ENCODE measurements around the gene MYMX.

MYMX gene

GRCh38 chr6:44246663-44247337 lies 30.1 kb downstream of the MYMX start, which contains the start of gene HSP90AB1:
Gene HSP90AB1 (plus strand): TSS chr6:44247101. CDS start chr6:44248630, 1,529 bp downstream.
- H2AFZ ChIP-seq (ENCODE audit: low read depth, low read length) = peak within 1 kb of the TSS; percentile 95
- TF ChIP-seq EZH2 (IDR thresholded peaks at IDR 0.05; ENCODE audit: borderline replicate concordance, low read depth, low read length, severe bottlenecking) (no peak), CTCF (IDR thresholded peaks at IDR 0.05; ENCODE audit: borderline replicate concordance, extremely low read depth, low read length, poor library complexity, severe bottlenecking) (no peak)
- peak; percentile 95 for DNase-seq
- H3K9me3 ChIP-seq (ENCODE audit: insufficient read depth, low read length, severe bottlenecking) = no peaks in the 10 kb centered on the region
- no peaks in the 10 kb centered on the region for H3K27me3 ChIP-seq (ENCODE audit: insufficient read depth, low read length, poor library complexity)
- peak within 1 kb of the TSS; percentile 84 to 94 for H3K4me3 ChIP-seq (ENCODE audit: low read depth in 1 of 2, low read length in 2 of 2)
- peaks cover 48% of the 10 kb centered on the region for H4K20me1 ChIP-seq (ENCODE audit: insufficient read depth, low read length)
- peak; percentile 83 for ATAC-seq (ENCODE audit: insufficient read depth, low read depth)
- peak within 1 kb of the TSS; percentile 92 for H3K4me2 ChIP-seq (ENCODE audit: insufficient read depth, low read length)
- H3K4me1 ChIP-seq (ENCODE audit: insufficient read depth, low read length) = peaks cover 53% of the 10 kb centered on the region
- H3K27ac ChIP-seq (ENCODE audit: low read length) = peak within 1 kb of the TSS; percentile 92
- peaks cover 44% of the 10 kb centered on the region for H3K36me3 ChIP-seq (ENCODE audit: insufficient read depth, low read length)
- H3K79me2 ChIP-seq (ENCODE audit: insufficient read depth, low read length) = peaks cover 48% of the 10 kb centered on the region
- H3K9ac ChIP-seq (ENCODE audit: low read depth, low read length) = peak within 1 kb of the TSS; percentile 93

- peak; percentile 77 for DNase-seq
- Histone ChIP-seq H3K4me1 (ENCODE audit: insufficient read depth, low read length) (peaks cover 55% of the 10 kb centered on the region), H3K4me3 (ENCODE audit: low read depth in 1 of 2, low read length in 2 of 2) (peak overlapping the region; percentile 84 to 94), H3K4me2 (ENCODE audit: insufficient read depth, low read length) (peak overlapping the region; percentile 92), H3K27ac (ENCODE audit: low read length) (peak overlapping the region; percentile 92), H3K9ac (ENCODE audit: low read depth, low read length) (peak overlapping the region; percentile 93), H3K27me3 (ENCODE audit: insufficient read depth, low read length, poor library complexity) (no peaks in the 10 kb centered on the region), H3K9me3 (ENCODE audit: insufficient read depth, low read length, severe bottlenecking) (no peaks in the 10 kb centered on the region), H3K79me2 (ENCODE audit: insufficient read depth, low read length) (peaks cover 49% of the 10 kb centered on the region), H4K20me1 (ENCODE audit: insufficient read depth, low read length) (peaks cover 53% of the 10 kb centered on the region), H2AFZ (ENCODE audit: low read depth, low read length) (peak overlapping the region; percentile 95; the same call in 1 of the 2 replicates), H3K36me3 (ENCODE audit: insufficient read depth, low read length) (peaks cover 51% of the 10 kb centered on the region)
- peak; percentile 64 for ATAC-seq (ENCODE audit: insufficient read depth, low read depth)
- TF ChIP-seq EZH2 (IDR thresholded peaks at IDR 0.05; ENCODE audit: borderline replicate concordance, low read depth, low read length, severe bottlenecking) = no peak
- TF ChIP-seq CTCF (IDR thresholded peaks at IDR 0.05; ENCODE audit: borderline replicate concordance, extremely low read depth, low read length, poor library complexity, severe bottlenecking) = no peak
Measured at GRCh38 chr6:44247338-44248302, 30.9 kb downstream of the MYMX start.

- peaks cover 61% of the 10 kb centered on the region for H3K36me3 ChIP-seq (ENCODE audit: insufficient read depth, low read length)
- H3K9ac ChIP-seq (ENCODE audit: low read depth, low read length) = peak overlapping the region; percentile 93
- no peak for TF ChIP-seq EZH2 (IDR thresholded peaks at IDR 0.05; ENCODE audit: borderline replicate concordance, low read depth, low read length, severe bottlenecking)
- peak overlapping the region; percentile 92; the same call in 1 of the 2 replicates for H3K27ac ChIP-seq (ENCODE audit: low read length)
- H3K79me2 ChIP-seq (ENCODE audit: insufficient read depth, low read length) = peaks cover 51% of the 10 kb centered on the region
- peak overlapping the region; percentile 92 for H3K4me2 ChIP-seq (ENCODE audit: insufficient read depth, low read length)
- ATAC-seq (ENCODE audit: insufficient read depth, low read depth) = no peak
- H2AFZ ChIP-seq (ENCODE audit: low read depth, low read length) = no peak overlapping the region
- no peak for DNase-seq
- peaks cover 63% of the 10 kb centered on the region for H4K20me1 ChIP-seq (ENCODE audit: insufficient read depth, low read length)
- peak overlapping the region; percentile 84 to 94; a peak in 3 of 4 replicates for H3K4me3 ChIP-seq (ENCODE audit: low read depth in 1 of 2, low read length in 2 of 2)
- no peaks in the 10 kb centered on the region for H3K9me3 ChIP-seq (ENCODE audit: insufficient read depth, low read length, severe bottlenecking)
- H3K27me3 ChIP-seq (ENCODE audit: insufficient read depth, low read length, poor library complexity) = no peaks in the 10 kb centered on the region
- H3K4me1 ChIP-seq (ENCODE audit: insufficient read depth, low read length) = peaks cover 55% of the 10 kb centered on the region
Measured at GRCh38 chr6:44248579-44248978, 31.9 kb downstream of the MYMX start.

Measured in DND-41 (cell line).